ENCODE measurements around the gene ZBTB21. TPM values are rescaled to one million over a fixed set of nuclear protein-coding genes. Genes with fewer than 3 reads are reported as not detected.
A peak's percentile ranks its signal among the peaks of the same experiment; 100 is the strongest.

Gene ZBTB21
- total RNA-seq, 4 donors from 2014 or later, result 6.1 to 20.4 (median 14.1) TPM

- Histone ChIP-seq H3K27me3 (no peaks in the 10 kb centered on the region), H3K9me3 (no peaks in the 10 kb centered on the region), H3K4me1 (peaks cover 0 to 25% (median 9%) of the 10 kb centered on the region in 4 donors), H3K4me3 (no peak overlapping the region), H3K36me3 (no peaks in the 10 kb centered on the region), H3K27ac (peak overlapping the region; percentile 30 to 80 (median 68))
- peak in 2 of 3 donors; percentile 65 for DNase-seq
- TF ChIP-seq POLR2A (IDR thresholded peaks at IDR 0.05), result no peak
- TF ChIP-seq, protein P1, sequence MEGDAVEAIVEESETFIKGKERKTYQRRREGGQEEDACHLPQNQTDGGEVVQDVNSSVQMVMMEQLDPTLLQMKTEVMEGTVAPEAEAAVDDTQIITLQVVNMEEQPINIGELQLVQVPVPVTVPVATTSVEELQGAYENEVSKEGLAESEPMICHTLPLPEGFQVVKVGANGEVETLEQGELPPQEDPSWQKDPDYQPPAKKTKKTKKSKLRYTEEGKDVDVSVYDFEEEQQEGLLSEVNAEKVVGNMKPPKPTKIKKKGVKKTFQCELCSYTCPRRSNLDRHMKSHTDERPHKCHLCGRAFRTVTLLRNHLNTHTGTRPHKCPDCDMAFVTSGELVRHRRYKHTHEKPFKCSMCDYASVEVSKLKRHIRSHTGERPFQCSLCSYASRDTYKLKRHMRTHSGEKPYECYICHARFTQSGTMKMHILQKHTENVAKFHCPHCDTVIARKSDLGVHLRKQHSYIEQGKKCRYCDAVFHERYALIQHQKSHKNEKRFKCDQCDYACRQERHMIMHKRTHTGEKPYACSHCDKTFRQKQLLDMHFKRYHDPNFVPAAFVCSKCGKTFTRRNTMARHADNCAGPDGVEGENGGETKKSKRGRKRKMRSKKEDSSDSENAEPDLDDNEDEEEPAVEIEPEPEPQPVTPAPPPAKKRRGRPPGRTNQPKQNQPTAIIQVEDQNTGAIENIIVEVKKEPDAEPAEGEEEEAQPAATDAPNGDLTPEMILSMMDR (IDR thresholded peaks at IDR 0.05), result no peak
Observed at GRCh38 chr21:42056996-42057689, 47.0 kb upstream of the ZBTB21 start.

- H3K4me3 ChIP-seq, result no peak overlapping the region
- TF ChIP-seq POLR2A (IDR thresholded peaks at IDR 0.05), result no peak
- TF ChIP-seq, protein P1 (IDR thresholded peaks at IDR 0.05), result no peak
- H3K36me3 ChIP-seq, result no peaks in the 10 kb centered on the region
- H3K9me3 ChIP-seq, result no peaks in the 10 kb centered on the region
- H3K27ac ChIP-seq, result peak overlapping the region; percentile 30 to 80 (median 68)
- H3K4me1 ChIP-seq, result peaks cover 0 to 18% (median 3%) of the 10 kb centered on the region in 4 donors
- no peaks in the 10 kb centered on the region for H3K27me3 ChIP-seq
- peak in 1 of 3 donors; percentile 59 for DNase-seq
Observed at GRCh38 chr21:42056468-42056867, 46.3 kb upstream of the ZBTB21 start.

- Histone ChIP-seq H3K36me3 (no peaks in the 10 kb centered on the region), H3K4me3 (no peak overlapping the region), H3K9me3 (no peaks in the 10 kb centered on the region), H3K27ac (peak overlapping the region in 1 of 4 donors; percentile 78), H3K4me1 (peaks cover 0 to 10% (median 0%) of the 10 kb centered on the region in 4 donors), H3K27me3 (no peaks in the 10 kb centered on the region)
- TF ChIP-seq POLR2A (IDR thresholded peaks at IDR 0.05), result no peak
- no peak for DNase-seq
Observed at GRCh38 chr21:42055425-42055824, 45.3 kb upstream of the ZBTB21 start.

DNA sequence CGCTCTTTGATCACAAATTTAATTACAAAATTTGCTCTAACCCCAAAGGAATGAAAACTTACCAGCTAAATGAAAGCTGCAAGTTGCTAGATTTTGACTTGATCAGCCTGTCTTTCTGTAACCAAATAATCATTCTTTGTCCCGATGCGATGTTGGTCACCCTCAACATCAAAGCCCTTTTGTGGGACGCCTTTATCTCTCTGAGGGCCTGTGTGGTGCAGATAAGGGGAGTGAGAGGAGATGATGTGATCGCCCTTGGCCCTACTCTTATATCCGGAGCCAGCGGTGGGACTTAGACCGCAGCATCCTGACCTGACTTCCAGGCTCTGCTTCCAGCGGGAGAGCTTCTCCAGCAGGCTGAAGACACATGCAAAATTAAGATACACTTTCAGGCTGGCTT lies 41.6 kb upstream of the ZBTB21 start:
- Histone ChIP-seq H3K4me3 (no peak overlapping the region), H3K27ac (no peak overlapping the region), H3K4me1 (no peaks in the 10 kb centered on the region), H3K9me3 (no peaks in the 10 kb centered on the region), H3K27me3 (no peaks in the 10 kb centered on the region), H3K36me3 (no peaks in the 10 kb centered on the region)
- TF ChIP-seq POLR2A (IDR thresholded peaks at IDR 0.05), result no peak
- TF ChIP-seq, protein P1 (IDR thresholded peaks at IDR 0.05), result no peak
- DNase-seq, result peak in 1 of 3 donors; percentile 14

- Histone ChIP-seq H3K4me3 (no peak overlapping the region), H3K27ac (no peak overlapping the region), H3K27me3 (no peaks in the 10 kb centered on the region), H3K4me1 (no peaks in the 10 kb centered on the region), H3K36me3 (no peaks in the 10 kb centered on the region), H3K9me3 (no peaks in the 10 kb centered on the region)
- TF ChIP-seq, protein P1 (IDR thresholded peaks at IDR 0.05), result no peak
- no peak for TF ChIP-seq POLR2A (IDR thresholded peaks at IDR 0.05)
- peak in 1 of 3 donors; percentile 25 for DNase-seq
Observed at GRCh38 chr21:42049578-42050430, 39.6 kb upstream of the ZBTB21 start.
